Fibroblast of skin of right quadriceps (primary cell): ENCODE data around the gene CARS1.

Source experiments
- DNase-seq: peaks from one replicate; pipeline ENCODE4 v3.0.0-alpha.2; 2013

The CARS1 gene

DNA sequence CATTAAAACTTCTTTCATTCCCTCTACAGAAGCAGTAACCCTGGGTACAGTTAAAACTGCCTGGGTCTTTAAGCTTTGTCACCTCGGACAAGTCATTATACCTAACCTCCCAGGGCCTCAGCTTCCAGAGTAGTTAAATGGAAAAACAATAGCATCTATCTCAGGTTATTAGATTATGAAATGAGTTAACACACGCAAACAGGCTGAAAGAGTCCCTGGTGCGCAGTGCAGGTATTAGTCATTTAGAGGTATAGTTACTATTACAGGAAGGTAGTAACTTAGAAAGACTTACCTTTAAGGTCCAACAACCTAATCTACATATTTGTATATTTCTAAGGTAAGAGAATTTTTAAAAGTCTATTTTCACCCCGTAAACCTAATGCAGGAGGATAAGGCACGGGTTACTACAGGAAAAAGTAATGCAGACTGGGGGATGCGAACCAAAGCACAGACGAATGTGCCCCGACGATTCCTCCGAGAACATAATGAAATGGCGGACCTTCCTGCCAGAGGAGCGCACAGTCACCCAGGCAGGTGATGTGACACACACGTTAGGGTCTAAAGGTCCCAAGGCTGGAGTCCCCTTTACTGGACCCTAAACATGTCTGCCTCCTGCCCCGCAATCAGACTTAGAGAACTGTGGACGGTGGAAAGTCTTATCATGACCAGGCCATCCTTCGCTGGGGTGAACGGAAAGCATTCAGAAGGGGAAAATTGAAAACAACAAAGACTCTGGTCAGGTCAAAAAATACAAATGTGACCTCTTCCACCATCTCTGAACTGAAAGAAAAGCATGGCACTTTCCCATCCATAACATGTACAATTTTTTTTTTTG, 66.4 kb downstream of the CARS1 start:
- no peak for DNase-seq

GRCh38 chr11:2989551-2989950, 67.7 kb downstream of the CARS1 start:
- DNase-seq, result no peak

GRCh38 chr11:2989006-2989405, 68.2 kb downstream of the CARS1 start:
- no peak for DNase-seq

GRCh38 chr11:2987881-2988861, 69.1 kb downstream of the CARS1 start:
- no peak for DNase-seq

DNA sequence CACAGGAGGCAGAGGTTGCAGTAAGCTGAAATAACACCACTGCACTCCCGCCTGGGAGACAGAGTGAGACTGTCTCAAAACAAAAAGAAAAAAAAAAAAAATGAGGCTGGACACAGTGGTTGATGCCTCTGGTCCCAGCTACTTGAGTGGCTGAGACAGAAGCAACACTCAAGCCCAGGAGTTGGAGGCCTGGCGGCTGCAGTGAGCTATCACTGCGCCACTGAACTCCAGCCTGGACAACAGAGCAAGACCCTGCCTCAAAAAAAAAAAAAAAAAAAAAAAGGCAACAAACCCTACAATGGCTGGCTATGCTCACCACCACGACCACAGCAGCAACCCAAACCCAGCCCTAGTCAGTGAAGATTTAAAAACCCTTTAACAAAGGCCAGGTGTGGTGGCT, 73.3 kb downstream of the CARS1 start:
- DNase-seq, result no peak

GRCh38 chr11:2982214-2982613, 75.0 kb downstream of the CARS1 start:
- no peak for DNase-seq

DNA sequence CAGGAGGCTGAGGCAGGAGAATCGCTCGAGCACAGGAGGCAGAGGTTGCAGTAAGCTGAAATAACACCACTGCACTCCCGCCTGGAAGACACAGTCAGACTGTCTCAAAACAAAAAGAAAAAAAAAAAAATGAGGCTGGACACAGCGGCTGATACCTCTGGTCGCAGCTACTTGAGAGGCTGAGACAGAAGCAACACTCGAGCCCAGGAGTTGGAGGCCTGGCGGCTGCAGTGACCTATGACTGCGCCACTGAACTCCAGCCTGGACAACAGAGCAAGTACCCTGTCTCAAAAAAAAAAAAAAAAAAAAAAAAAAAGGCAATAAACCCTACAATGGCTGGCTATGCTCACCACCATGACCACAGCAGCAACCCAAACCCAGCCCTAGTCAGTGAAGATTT, 76.1 kb downstream of the CARS1 start:
- DNase-seq, result no peak

DNA sequence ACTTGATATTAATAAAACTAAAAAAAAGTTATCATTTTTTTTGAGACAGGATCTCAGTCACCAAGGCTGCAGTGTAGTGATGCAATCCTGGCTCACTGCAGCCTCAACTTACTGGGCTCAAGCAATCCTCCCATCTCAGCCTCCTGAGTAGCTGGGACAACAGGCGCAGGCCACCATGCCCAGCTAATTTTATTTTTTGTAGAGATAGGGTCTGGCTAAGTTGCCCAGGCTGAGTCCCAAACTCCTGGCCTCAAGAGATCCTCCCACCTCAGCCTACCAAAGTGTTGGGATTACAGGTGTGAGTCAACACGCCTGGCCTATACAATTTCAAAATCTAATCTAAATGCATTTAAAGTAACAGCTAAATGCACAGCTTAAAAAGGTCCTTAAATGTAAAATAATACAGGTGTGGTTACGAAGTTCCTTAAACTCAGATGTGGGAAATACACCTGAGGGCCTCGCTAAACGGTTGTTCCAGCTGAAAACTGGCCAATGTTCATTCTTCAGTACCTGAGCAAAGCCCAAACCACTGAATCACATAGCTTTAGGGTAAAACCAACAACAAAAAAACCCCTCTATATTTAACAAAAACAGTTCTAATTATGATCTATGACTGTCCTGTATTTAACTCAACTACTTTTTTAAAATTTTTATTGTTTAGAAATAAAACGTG, 76.9 kb downstream of the CARS1 start:
- DNase-seq, result no peak

DNA sequence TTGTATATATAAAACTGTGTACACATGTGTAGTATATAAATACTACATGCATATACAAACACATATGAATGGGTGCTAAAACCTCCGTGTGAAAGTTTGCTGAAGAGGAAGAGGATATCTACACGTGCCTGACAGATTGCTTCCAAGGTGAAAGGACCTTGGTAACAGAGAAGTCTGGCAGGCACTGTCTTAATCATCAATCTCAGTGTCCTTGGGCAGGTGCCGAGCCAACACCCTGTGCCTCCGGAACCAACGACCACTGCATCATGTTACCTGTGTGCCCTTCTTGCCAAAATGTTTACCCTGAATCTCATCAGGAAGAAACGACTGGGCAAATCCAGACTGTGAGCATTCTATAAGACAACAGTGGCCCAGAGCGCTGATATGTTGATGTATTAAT, 80.1 kb downstream of the CARS1 start:
- DNase-seq, result no peak

- no peak for DNase-seq
Observed at GRCh38 chr11:2976294-2977063, 80.7 kb downstream of the CARS1 start.

DNA sequence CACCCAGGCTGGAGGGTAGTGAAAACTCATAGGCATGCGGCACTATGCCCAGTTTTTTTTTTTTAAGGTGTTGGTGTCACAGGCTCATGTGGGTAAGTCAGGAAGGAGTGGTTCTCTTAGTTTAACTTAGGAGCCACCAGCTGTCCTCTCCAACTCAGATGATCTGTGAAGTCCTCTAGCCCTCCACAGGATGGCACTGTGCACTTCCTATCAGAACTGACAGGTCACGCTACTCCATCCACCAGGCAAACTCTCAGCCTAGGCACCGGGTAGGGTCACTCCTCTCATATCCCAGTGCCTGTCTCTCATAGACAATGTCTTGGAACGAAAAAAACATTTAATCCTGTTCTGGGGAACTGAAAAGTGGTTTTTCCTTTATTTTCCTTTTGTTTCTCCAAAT, 81.6 kb downstream of the CARS1 start:
- no peak for DNase-seq

- no peak for DNase-seq
Observed at GRCh38 chr11:2974272-2974671, 83.0 kb downstream of the CARS1 start.

DNA sequence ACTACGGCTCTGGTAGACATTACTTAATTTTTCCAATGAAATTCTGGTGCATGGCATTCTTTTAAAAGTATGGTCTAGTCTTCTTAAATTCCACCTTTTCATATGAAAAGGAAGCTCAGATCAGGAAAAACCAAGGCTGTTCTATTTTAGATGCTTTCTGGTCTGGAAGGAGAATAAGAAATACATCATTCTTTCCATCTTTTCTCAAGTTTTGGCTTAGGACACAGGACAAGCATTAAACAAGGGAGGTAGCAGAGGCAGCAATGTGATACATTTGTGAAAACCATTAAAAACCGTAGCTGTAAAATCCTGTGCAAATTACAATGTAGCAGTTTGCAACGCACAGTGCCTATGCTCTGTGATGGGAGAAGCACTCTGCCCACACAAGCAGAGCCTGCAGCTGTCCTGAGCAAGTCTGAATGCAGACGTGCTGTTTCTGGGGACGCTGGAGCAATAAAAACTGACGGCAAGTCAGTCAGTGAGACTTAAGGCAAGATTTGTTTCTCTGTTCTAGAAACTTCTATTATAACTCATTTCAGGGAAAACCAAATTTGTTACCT, 88.8 kb downstream of the CARS1 start:
- DNase-seq, result no peak

GRCh38 chr11:2964782-2965181, 92.4 kb downstream of the CARS1 start:
- DNase-seq, result no peak

GRCh38 chr11:2963761-2964160, 93.5 kb downstream of the CARS1 start:
- DNase-seq, result no peak

DNA sequence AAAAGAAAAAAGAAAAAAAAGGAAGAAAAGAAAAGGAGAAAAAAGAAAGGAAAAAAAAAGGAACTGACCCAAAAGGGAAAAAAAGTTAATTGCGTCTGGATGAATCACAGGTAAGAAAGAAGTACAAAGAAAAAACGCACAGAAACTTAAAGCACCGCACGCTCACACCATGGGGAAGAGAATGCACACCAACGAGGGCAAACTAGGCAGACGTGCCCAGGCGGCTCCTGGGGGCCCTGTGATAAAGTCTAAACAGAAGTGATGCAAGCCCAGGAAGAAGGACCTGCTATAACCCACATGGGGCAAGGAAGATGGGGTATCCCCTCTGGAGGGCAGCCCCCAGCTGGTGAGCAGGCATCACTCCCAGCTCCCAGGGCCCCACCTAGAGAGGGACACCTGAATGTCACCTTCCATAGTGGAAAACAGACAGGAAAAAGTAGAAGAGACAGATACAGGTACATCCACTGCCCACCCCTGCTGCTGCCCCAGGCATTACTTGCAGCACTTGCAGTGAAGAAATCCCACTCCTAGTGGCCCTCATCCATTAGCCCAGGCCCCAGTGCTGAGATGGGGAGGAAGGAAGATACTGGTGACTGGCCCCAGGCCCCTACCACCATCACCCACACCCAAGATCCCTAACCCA, 94.0 kb downstream of the CARS1 start:
- no peak for DNase-seq

- no peak for DNase-seq
Observed at GRCh38 chr11:2961080-2961479, 96.1 kb downstream of the CARS1 start.

DNA sequence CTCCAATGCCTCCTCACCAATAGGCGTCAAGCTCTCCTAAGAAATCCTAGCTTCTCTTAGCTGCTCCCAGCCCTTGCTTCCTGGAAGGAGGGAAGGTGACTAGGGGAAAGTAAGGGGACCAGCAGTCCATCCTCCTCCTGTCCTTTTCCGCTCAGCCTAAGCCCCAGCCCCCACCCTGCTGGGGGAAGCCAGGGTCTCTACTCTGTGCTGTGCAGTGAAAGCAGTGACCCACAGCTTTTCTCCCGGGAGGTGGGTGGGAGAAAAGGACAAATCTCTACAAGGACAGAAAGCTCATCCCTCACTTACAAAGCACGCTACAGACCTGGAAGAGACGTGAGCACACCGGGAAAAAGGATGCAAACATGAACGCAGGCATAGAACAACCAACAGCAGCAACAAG, 97.1 kb downstream of the CARS1 start:
- DNase-seq, result no peak

DNA sequence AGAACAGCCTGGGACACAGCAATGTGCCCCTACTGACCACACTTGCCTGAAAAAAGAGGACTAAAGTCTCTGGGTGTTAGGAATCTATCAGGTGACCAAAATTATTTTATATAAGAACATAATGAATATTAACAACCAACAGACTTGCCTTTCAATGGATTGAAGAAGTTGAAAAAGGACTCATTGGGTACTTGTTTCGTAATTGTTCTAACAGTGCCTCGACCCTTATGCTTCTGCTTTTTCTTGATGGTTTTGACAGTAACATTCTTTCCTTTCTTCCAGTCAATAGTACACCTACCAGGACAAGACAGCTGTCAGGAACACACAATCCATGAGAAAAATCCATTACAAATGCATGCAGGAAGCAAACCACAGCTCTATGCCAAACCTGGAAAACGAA, 99.0 kb downstream of the CARS1 start:
- DNase-seq, result no peak

DNA sequence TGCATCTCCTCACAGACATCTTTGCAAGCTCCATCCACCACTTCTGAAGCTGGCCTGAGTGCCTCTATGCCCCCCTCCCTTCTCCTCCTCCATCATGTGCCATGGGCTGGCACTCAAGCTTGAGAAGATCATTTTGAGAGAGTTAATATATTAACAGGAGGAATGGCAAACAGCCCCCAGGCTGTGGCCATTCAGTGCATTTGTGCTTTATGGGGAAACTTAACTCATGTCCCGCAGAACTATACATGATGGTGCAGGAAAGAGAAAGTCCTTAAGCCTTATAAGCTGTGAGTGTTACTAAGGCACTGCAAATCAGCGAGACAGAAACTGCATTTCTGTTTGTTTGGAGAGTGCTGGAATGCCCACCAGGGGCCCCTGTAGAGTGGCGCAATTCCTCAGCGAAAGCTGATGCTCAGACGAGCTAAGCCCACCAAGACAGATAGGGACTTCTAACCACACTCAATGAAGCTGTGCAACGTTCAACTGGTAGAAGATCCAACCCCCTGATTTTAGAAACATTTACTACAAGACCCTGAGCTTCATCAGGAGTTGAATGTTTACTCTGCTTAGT, 101.2 kb downstream of the CARS1 start:
- no peak for DNase-seq

DNA sequence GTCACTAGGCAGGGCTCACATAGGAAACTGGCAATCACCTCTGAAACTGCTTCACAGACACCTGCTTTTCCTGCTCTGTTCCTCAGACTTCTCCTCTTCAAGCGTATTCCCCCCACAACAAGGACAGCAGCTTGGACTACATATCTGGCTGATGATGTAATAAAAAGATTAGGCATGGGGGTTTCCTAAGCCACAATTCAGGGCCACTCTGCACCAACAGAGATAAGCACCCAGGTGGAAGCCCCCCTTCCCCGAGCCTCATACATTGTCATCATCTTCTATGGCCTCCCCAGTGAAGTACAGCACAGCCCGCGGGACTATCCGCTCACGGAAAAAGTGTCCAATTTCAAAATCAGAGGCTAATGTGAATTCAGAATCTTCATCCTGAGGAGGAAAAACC, 103.0 kb downstream of the CARS1 start:
- DNase-seq, result no peak
